Uterus (tissue), 4 donors: ENCODE data around the gene CHST8. TPM values are rescaled to one million over a fixed set of nuclear protein-coding genes. Genes with fewer than 3 reads are reported as not detected.

Source experiments
- DNase-seq, 2 donors: peaks; one replicate each; pipeline ENCODE4 v3.0.0-alpha.2; 2019 to 2020
- H3K27ac ChIP-seq, 2 donors: fragments of 200-600 bp; sonication (generic); 1 replicate in 1 of 2; 2 replicates in 1 of 2; pipeline ENCODE4 v1.5.1; 2016 to 2018
- H3K27me3 ChIP-seq, 2 donors: fragments of 200-600 bp; sonication (generic); one replicate each; pipeline ENCODE4 v1.5.1; 2018 to 2019; ENCODE audit warnings: control low read depth in 1 of 2
- H3K36me3 ChIP-seq, 2 donors: fragments of 200-600 bp; sonication (generic); one replicate each; pipeline ENCODE4 v1.5.1; 2019; ENCODE audit warnings: control low read depth in 1 of 2
- H3K4me1 ChIP-seq, 2 donors: fragments of 200-600 bp; sonication (generic); one replicate each; pipeline ENCODE4 v1.5.1; 2018 to 2019; ENCODE audit warnings: control low read depth in 1 of 2
- H3K4me3 ChIP-seq, 2 donors: fragments of 200-600 bp; sonication (generic); 1 replicate in 1 of 2; 2 replicates in 1 of 2; pipeline ENCODE4 v1.5.1; 2018 to 2019; ENCODE audit warnings: mild to moderate bottlenecking in 1 of 2
- H3K9me3 ChIP-seq, 2 donors: fragments of 200-600 bp; sonication (generic); one replicate each; pipeline ENCODE4 v1.5.1; 2019; ENCODE audit warnings: control low read depth in 1 of 2
- CTCF ChIP-seq, 4 experiments: fragments of 200-600 bp in 2 of 4; fragments of 450-650 bp in 2 of 4; sonication (generic) in 2 of 4; IDR thresholded peaks; one replicate each; pipeline ENCODE4 v1.5.1; 2016 to 2019; ENCODE audit warnings: antibody characterized with exemption in 4 of 4, mild to moderate bottlenecking in 2 of 4, moderate library complexity in 1 of 4
- POLR2A ChIP-seq, 2 donors: fragments of 450-650 bp; IDR thresholded peaks; one replicate each; pipeline ENCODE4 v1.6.1; 2016; ENCODE audit warnings: antibody characterized with exemption in 2 of 2, mild to moderate bottlenecking in 1 of 2, moderate library complexity in 1 of 2
- intact Hi-C: fragments of 100-400 bp; cut with DNase I; formaldehyde crosslinking; loops from one replicate; pipeline ENCODE4 v1.15.1; 2023; ENCODE audit warnings: low total_unique reads
- total RNA-seq, 4 donors: library from RNA; depleted of rRNA in 3 of 4; stranded (reverse); fragments of >200 nt in 3 of 4; gene quantifications; one replicate each; pipeline versions ENCODE4 v1.1.0 to v1.2.4, GENCODE V29; 2014 to 2023
- donor health status: DM: yes; HTN: yes; CAD: no.

CHST8 gene
- total RNA-seq, 4 donors from 2014 or later, result 0.26 to 0.95 (median 0.69) TPM; not detected in 1

DNA sequence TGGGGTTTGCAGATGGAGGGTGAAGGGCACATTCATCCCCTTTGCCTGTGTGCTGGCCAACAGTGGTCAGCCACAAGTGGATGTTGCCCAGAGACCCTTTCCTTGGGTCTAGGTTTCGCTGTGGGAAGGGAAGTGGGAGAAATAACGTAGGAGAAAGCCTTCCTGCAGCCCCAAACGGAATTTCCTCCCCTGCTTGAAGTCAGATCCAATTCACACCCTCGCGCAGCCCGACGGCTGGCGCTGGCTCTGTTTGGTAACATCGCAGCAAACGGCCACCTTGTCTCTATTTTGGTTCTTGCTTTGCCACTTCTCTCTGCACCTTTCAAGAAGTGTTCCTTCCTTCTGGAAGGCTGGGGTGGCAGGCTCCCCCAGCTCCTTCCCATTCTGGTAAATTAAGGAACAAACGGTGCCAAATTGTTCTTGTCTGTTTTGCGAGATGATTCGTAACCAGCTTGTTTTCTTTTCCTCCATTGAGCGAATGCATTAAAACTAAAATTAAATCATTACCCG lies 45.4 kb downstream of the CHST8 start:
- TF ChIP-seq CTCF (IDR thresholded peaks at IDR 0.05) (no peak), POLR2A (IDR thresholded peaks at IDR 0.05) (no peak)
- intact Hi-C loops, result no loop called here
- Histone ChIP-seq H3K4me1 (no peaks in the 10 kb centered on the region), H3K36me3 (no peaks in the 10 kb centered on the region), H3K27ac (no peak overlapping the region), H3K27me3 (no peaks in the 10 kb centered on the region), H3K9me3 (no peaks in the 10 kb centered on the region), H3K4me3 (no peak overlapping the region)
- no peak for DNase-seq

- H3K4me1 ChIP-seq, result no peaks in the 10 kb centered on the region
- no peak overlapping the region for H3K27ac ChIP-seq
- intact Hi-C loops, result no loop called here
- H3K27me3 ChIP-seq, result no peaks in the 10 kb centered on the region
- no peak overlapping the region for H3K4me3 ChIP-seq
- H3K36me3 ChIP-seq, result no peaks in the 10 kb centered on the region
- TF ChIP-seq POLR2A (IDR thresholded peaks at IDR 0.05) (no peak), CTCF (IDR thresholded peaks at IDR 0.05) (no peak)
- no peaks in the 10 kb centered on the region for H3K9me3 ChIP-seq
- DNase-seq, result no peak
These were observed 46.1 kb downstream of the CHST8 start for GRCh38 chr19:33667881-33668280.

DNA sequence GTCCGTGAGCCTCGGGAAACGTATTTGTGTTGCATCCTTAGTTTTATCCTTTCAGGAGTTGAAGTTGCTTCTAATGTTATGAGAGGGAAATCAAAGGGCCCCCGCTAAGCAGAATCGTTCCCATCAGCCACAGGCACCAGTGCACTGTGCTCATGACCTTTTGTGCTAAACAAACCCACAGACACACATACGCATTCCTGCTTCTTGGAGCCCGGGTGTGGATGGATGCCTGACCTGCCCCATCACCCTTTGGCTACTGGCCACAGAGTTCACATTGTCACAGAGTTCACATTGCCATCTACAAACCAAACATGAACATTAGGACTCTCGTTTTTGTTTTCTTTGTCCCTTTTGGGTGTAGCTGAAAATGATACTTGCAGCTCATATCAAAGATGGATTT lies 47.2 kb downstream of the CHST8 start:
- intact Hi-C loops, result no loop called here
- Histone ChIP-seq H3K27me3 (no peaks in the 10 kb centered on the region), H3K36me3 (no peaks in the 10 kb centered on the region), H3K27ac (no peak overlapping the region), H3K4me1 (no peaks in the 10 kb centered on the region), H3K9me3 (no peaks in the 10 kb centered on the region), H3K4me3 (no peak overlapping the region)
- DNase-seq, result no peak
- no peak for TF ChIP-seq POLR2A (IDR thresholded peaks at IDR 0.05)
- TF ChIP-seq CTCF (IDR thresholded peaks at IDR 0.05), result no peak

GRCh38 chr19:33669376-33669775 lies 47.6 kb downstream of the CHST8 start:
- no peak for TF ChIP-seq POLR2A (IDR thresholded peaks at IDR 0.05)
- TF ChIP-seq CTCF (IDR thresholded peaks at IDR 0.05), result no peak
- H3K4me1 ChIP-seq, result no peaks in the 10 kb centered on the region
- intact Hi-C loops, result no loop called here
- no peaks in the 10 kb centered on the region for H3K9me3 ChIP-seq
- no peak for DNase-seq
- no peak overlapping the region for H3K4me3 ChIP-seq
- no peaks in the 10 kb centered on the region for H3K27me3 ChIP-seq
- H3K36me3 ChIP-seq, result no peaks in the 10 kb centered on the region
- H3K27ac ChIP-seq, result no peak overlapping the region

DNA sequence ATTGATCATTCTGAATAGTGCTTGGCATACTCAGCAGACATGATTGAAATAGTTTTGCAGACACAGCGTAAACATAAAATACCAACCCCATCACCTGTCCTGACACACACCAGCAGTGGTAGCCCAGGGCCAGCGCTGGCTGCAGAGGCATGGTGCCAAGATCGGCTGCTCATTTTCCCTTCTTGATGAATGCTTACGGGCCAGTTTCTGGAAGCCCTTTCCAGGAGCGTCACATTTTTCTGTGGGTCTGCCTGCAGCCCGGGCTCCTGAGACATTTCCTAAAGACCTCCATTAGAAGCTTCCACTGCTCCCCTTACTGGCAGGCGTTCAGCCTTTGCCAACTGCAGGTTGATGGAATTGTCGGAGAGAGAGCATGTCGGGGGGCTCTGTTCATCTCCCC lies 48.6 kb downstream of the CHST8 start:
- no peaks in the 10 kb centered on the region for H3K27me3 ChIP-seq
- no peaks in the 10 kb centered on the region for H3K36me3 ChIP-seq
- intact Hi-C loops, result no loop called here
- no peaks in the 10 kb centered on the region for H3K4me1 ChIP-seq
- TF ChIP-seq CTCF (IDR thresholded peaks at IDR 0.05) (no peak), POLR2A (IDR thresholded peaks at IDR 0.05) (no peak)
- H3K27ac ChIP-seq, result no peak overlapping the region
- DNase-seq, result no peak
- no peaks in the 10 kb centered on the region for H3K9me3 ChIP-seq
- H3K4me3 ChIP-seq, result no peak overlapping the region
